OCI-LY7 (cell line): ENCODE results near the gene NRF1. TPM values are rescaled to one million over a fixed set of nuclear protein-coding genes. Genes with fewer than 3 reads are reported as not detected.

Experiments used
- BruUV-seq: library from RNA; stranded (reverse); fragments of 400-500 nt; replicated peaks from 2 replicates; lab custom pipeline; 2021; lab: Mats Ljungman, UMichigan
- CTCF ChIA-PET: fragments of 300-600 bp; sonication (Branson Sonifier 250); formaldehyde crosslinking; loops from one replicate; lab custom pipeline; 2022; ENCODE audit warnings: antibody characterized with exemption; ENCODE audit not compliant: unreplicated experiment; lab: Charles Lee
- POLR2A ChIA-PET: fragments of 300-600 bp; sonication (Branson Sonifier 250); formaldehyde crosslinking; loops from one replicate; lab custom pipeline; 2022; ENCODE audit warnings: antibody characterized with exemption; lab: Charles Lee
- DNase-seq: peaks from one replicate; pipeline ENCODE4 v3.0.0-alpha.2; 2015; ENCODE audit warnings: low spot score
- H2AFZ ChIP-seq: fragments of 200-600 bp; sonication (generic), shearing (Covaris generic); 2 replicates; pipeline ENCODE4 v1.6.1; 2014; ENCODE audit warnings: mild to moderate bottlenecking, antibody characterized with exemption, low read length, moderate library complexity
- H3K27ac ChIP-seq: fragments of 200-600 bp; sonication (generic); 2 replicates; pipeline ENCODE4 v1.5.1; 2014; ENCODE audit warnings: mixed run types, low read depth, mild to moderate bottlenecking, moderate library complexity, low read length, inconsistent platforms; ENCODE audit not compliant: poor library complexity, severe bottlenecking
- H3K36me3 ChIP-seq: fragments of 200-600 bp; sonication (generic); 2 replicates; pipeline ENCODE4 v1.6.1; 2014; ENCODE audit warnings: mild to moderate bottlenecking, antibody characterized with exemption, low read length, moderate library complexity, mixed read lengths; ENCODE audit not compliant: insufficient read depth
- H3K4me1 ChIP-seq: fragments of 200-600 bp; sonication (generic); 2 replicates; pipeline ENCODE4 v1.5.1; 2014; ENCODE audit warnings: mild to moderate bottlenecking, low read length; ENCODE audit not compliant: insufficient read depth, poor library complexity, severe bottlenecking
- H3K4me2 ChIP-seq: fragments of 200-600 bp; sonication (generic); 2 replicates; pipeline ENCODE4 v1.6.1; 2014; ENCODE audit warnings: mild to moderate bottlenecking, low read length
- H3K4me3 ChIP-seq: fragments of 200-600 bp; sonication (generic); 2 replicates; pipeline ENCODE4 v1.5.1; 2014; ENCODE audit warnings: mild to moderate bottlenecking, low read depth, low read length; ENCODE audit not compliant: poor library complexity, severe bottlenecking
- H3K79me2 ChIP-seq: fragments of 200-600 bp; sonication (generic); 2 replicates; pipeline ENCODE4 v1.6.1; 2016; ENCODE audit warnings: low read depth, mild to moderate bottlenecking, low read length, moderate library complexity, mixed read lengths; ENCODE audit not compliant: insufficient read depth
- H3K9me2 ChIP-seq: fragments of 200-600 bp; sonication (generic); 2 replicates; pipeline ENCODE4 v1.6.1; 2016; ENCODE audit warnings: mild to moderate bottlenecking, low read length, mixed read lengths; ENCODE audit not compliant: insufficient read depth
- H3K9me3 ChIP-seq: fragments of 200-600 bp; sonication (generic); 2 replicates; pipeline ENCODE4 v1.6.1; 2014; ENCODE audit warnings: mild to moderate bottlenecking, mixed run types, low read length, mixed read lengths
- H4K20me1 ChIP-seq: fragments of 200-600 bp; sonication (generic); 2 replicates; pipeline ENCODE4 v1.6.1; 2014; ENCODE audit warnings: mild to moderate bottlenecking, antibody characterized with exemption, low read length, moderate library complexity, mixed read lengths; ENCODE audit not compliant: insufficient read depth
- EZH2phosphoT487 ChIP-seq: fragments of 200-600 bp; sonication (generic); IDR thresholded peaks from 2 replicates; pipeline ENCODE4 v1.6.1; 2018; ENCODE audit warnings: low read depth, borderline replicate concordance, mild to moderate bottlenecking, mixed run types, antibody characterized with exemption, low read length, moderate library complexity, mixed read lengths
- intact Hi-C: fragments of 100-400 bp; cut with micrococcal nuclease; formaldehyde crosslinking; loops from one replicate; pipeline ENCODE4 v1.10.0; 2022; ENCODE audit not compliant: unreplicated experiment
- total RNA-seq, 2 experiments: library from RNA; depleted of rRNA in 1 of 2; stranded (reverse); fragments of >200 nt in 1 of 2; shearing (Covaris generic) in 1 of 2; gene quantifications; 2 replicates each; pipeline ENCODE4 v1.2.3, GENCODE V29; 2014 to 2022
- TF ChIP-seq, protein P1 (sequence below): fragments of 200-600 bp; sonication (generic); conservative IDR thresholded peaks from 2 replicates; pipeline ENCODE4 v1.5.1; 2014; ENCODE audit warnings: mild to moderate bottlenecking, antibody characterized with exemption, low read length, moderate library complexity, mixed read lengths

Gene NRF1
- total RNA-seq, 2 experiments from 2014 or later, result 26.5 to 26.9 TPM

DNA sequence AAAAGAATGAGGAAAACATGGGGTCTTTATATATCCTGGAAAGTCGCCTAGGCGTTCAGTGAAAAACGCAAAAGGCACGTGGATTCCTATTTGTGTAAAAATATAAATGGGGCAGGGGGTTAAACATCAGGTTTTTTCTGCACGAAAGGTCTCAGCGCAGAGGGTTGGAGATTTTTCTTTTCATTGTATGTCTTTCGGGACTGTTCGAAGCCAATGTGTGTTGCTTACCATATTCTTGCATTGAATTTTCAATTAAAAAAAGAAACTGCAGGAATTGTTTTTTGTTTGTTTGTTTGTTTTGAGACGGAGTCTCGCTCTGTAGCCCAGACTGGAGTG is 172.0 kb downstream of the NRF1 start:
- BruUV-seq, result no TSS peak
- TF ChIP-seq EZH2phosphoT487, result no peak
- TF ChIP-seq, protein P1, sequence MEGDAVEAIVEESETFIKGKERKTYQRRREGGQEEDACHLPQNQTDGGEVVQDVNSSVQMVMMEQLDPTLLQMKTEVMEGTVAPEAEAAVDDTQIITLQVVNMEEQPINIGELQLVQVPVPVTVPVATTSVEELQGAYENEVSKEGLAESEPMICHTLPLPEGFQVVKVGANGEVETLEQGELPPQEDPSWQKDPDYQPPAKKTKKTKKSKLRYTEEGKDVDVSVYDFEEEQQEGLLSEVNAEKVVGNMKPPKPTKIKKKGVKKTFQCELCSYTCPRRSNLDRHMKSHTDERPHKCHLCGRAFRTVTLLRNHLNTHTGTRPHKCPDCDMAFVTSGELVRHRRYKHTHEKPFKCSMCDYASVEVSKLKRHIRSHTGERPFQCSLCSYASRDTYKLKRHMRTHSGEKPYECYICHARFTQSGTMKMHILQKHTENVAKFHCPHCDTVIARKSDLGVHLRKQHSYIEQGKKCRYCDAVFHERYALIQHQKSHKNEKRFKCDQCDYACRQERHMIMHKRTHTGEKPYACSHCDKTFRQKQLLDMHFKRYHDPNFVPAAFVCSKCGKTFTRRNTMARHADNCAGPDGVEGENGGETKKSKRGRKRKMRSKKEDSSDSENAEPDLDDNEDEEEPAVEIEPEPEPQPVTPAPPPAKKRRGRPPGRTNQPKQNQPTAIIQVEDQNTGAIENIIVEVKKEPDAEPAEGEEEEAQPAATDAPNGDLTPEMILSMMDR, result no peak

DNA sequence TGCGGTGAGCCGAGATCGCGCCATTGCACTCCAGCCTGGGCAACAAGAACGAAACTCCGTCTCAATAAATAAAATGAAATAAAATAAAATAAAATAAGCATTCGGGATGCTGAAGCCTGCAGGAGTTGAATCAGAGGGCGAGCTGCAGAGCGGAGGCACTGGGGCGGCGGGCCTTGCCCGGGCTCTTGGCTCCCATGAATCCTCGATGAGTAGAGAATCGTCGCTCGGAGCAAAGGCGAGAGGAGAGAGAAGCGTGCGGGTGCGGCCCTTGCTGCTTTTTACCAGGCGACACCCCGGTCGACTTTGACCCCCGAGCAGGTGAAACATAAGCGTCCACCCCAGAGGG is 172.9 kb downstream of the NRF1 start:
- TF ChIP-seq EZH2phosphoT487, result no peak
- TF ChIP-seq, protein P1, result no peak
- no peak overlapping the region for H3K4me2 ChIP-seq
- intact Hi-C loops, result no loop called here

More for the DNA sequence above, 172.0 kb downstream of the NRF1 start:
- no peak overlapping the region for H3K27ac ChIP-seq
- H4K20me1 ChIP-seq, result no peaks in the 10 kb centered on the region
- no peak overlapping the region for H2AFZ ChIP-seq
- H3K9me2 ChIP-seq, result no peaks in the 10 kb centered on the region
- H3K9me3 ChIP-seq, result no peaks in the 10 kb centered on the region
- H3K4me3 ChIP-seq, result no peak overlapping the region
- H3K4me2 ChIP-seq, result no peak overlapping the region
- POLR2A ChIA-PET, result no interaction called here
- CTCF ChIA-PET, result no interaction called here
- peaks cover 24% of the 10 kb centered on the region for H3K4me1 ChIP-seq
- intact Hi-C loops, result no loop called here
- no peak for DNase-seq
- no peaks in the 10 kb centered on the region for H3K79me2 ChIP-seq
- H3K36me3 ChIP-seq, result no peaks in the 10 kb centered on the region

DNA sequence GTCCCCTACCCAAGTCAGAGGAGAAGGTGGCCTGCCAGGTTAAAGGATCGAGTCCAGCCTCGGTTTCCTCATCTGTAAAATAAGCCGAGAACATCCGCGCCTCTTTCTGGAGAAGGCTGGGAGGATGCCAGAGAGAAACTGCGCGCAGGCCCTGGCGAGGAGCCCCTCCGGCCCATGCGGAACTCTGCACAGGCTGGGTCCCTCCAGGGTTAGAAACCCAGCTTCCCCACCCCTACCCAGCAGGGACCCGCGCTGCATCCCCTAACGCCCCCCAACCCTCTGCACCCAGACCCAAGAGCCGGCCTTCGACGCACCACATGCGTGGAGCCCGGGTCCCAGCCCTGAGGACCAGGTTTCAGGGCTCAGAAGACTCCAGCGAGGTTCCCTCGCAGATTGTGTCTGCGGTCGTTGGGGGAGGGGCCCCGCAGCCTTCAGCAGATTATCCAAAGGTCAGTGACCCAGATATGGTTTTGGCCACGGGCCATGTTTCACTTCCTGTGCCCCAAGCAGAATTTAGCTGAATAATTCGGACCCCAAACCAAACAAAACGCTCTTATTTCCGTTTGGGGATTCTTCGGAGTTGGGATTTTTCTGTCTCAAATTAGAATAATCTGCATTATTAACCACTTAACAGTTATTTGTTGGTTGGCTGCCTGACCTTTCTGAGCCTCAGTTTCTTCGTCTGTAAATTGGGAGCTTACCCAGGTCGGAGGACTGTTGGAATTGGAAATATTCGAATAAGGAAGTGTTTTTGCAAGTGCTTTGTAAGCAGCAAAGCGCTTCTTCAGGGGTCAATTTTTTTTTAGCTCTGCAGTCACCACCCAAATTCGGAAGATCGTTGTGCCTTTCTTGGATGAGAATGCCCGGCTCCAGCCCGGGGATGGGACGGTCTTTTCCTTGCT is 173.5 kb downstream of the NRF1 start:
- Histone ChIP-seq H3K4me3 (no peak overlapping the region), H3K27ac (no peak overlapping the region), H3K36me3 (no peaks in the 10 kb centered on the region), H3K9me2 (no peaks in the 10 kb centered on the region), H3K4me1 (peaks cover 24% of the 10 kb centered on the region), H4K20me1 (no peaks in the 10 kb centered on the region), H2AFZ (no peak overlapping the region), H3K79me2 (no peaks in the 10 kb centered on the region), H3K4me2 (peak overlapping the region; percentile 48; the same call in 1 of the 2 replicates), H3K9me3 (no peaks in the 10 kb centered on the region)
- CTCF ChIA-PET, result no interaction called here
- BruUV-seq, result no TSS peak
- POLR2A ChIA-PET, result no interaction called here
- intact Hi-C loops, result no loop called here
- TF ChIP-seq, protein P1, result no peak
- TF ChIP-seq EZH2phosphoT487, result no peak
- DNase-seq, result peak; percentile 21

More for the DNA sequence above, 172.9 kb downstream of the NRF1 start:
- Histone ChIP-seq H3K79me2 (no peaks in the 10 kb centered on the region), H4K20me1 (no peaks in the 10 kb centered on the region), H3K27ac (no peak overlapping the region), H3K9me2 (no peaks in the 10 kb centered on the region), H3K4me3 (no peak overlapping the region), H3K9me3 (no peaks in the 10 kb centered on the region), H2AFZ (no peak overlapping the region), H3K4me1 (peaks cover 24% of the 10 kb centered on the region), H3K36me3 (no peaks in the 10 kb centered on the region)
- no peak for DNase-seq
- no TSS peak for BruUV-seq
- ChIA-PET CTCF (no interaction called here), POLR2A (interaction anchor here (0.7 kb wide), 1 partner anchor 344 kb away, joined by 4 read pairs; no protein-coding TSS in a partner anchor)
